ENCODE results near the gene YPEL3. TPM values are rescaled to one million over a fixed set of nuclear protein-coding genes. Genes with fewer than 3 reads are reported as not detected.
"Not testable (repeated sequence)": the region's sequence is repeated elsewhere in the genome, so short reads cannot be mapped to it uniquely, and the experiment has no call there.

The YPEL3 gene
- total RNA-seq, 4 donors from 2014 or later = 81.9 to 197 (median 122) TPM

- H3K27me3 ChIP-seq = no peaks in the 10 kb centered on the region
- no peaks in the 10 kb centered on the region for H3K9me3 ChIP-seq
- no peak overlapping the region for H3K4me3 ChIP-seq
- WGBS, 2 donors = 46 to 50% methylated on average over 11 of the region's 11 CpGs
- no peak for DNase-seq (ENCODE audit: low spot score in 2 of 2)
- H3K27ac ChIP-seq = peak overlapping the region in 2 of 4 donors; percentile 34 to 39
- H3K36me3 ChIP-seq = no peaks in the 10 kb centered on the region
- TF ChIP-seq, protein P1, sequence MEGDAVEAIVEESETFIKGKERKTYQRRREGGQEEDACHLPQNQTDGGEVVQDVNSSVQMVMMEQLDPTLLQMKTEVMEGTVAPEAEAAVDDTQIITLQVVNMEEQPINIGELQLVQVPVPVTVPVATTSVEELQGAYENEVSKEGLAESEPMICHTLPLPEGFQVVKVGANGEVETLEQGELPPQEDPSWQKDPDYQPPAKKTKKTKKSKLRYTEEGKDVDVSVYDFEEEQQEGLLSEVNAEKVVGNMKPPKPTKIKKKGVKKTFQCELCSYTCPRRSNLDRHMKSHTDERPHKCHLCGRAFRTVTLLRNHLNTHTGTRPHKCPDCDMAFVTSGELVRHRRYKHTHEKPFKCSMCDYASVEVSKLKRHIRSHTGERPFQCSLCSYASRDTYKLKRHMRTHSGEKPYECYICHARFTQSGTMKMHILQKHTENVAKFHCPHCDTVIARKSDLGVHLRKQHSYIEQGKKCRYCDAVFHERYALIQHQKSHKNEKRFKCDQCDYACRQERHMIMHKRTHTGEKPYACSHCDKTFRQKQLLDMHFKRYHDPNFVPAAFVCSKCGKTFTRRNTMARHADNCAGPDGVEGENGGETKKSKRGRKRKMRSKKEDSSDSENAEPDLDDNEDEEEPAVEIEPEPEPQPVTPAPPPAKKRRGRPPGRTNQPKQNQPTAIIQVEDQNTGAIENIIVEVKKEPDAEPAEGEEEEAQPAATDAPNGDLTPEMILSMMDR (IDR thresholded peaks at IDR 0.05) = no peak
- TF ChIP-seq POLR2A (IDR thresholded peaks at IDR 0.05) (no peak), EP300 (IDR thresholded peaks at IDR 0.05) (peak in 1 of 2 donors; percentile 52)
- H3K4me1 ChIP-seq = peaks cover 0 to 5% (median 0%) of the 10 kb centered on the region in 4 donors
Observed at GRCh38 chr16:30136971-30137605, 41.1 kb upstream of the YPEL3 start.

- TF ChIP-seq, protein P1 (IDR thresholded peaks at IDR 0.05) = no peak
- 61 to 62% methylated on average over 3 of the region's 3 CpGs for WGBS, 2 donors
Observed at GRCh38 chr16:30132591-30132990, 36.6 kb upstream of the YPEL3 start.

GRCh38 chr16:30131869-30132475, 36.0 kb upstream of the YPEL3 start:
- Histone ChIP-seq H3K36me3 (no peaks in the 10 kb centered on the region), H3K9me3 (no peaks in the 10 kb centered on the region), H3K27me3 (no peaks in the 10 kb centered on the region), H3K27ac (no peak overlapping the region), H3K4me1 (no peaks in the 10 kb centered on the region), H3K4me3 (no peak overlapping the region)
- WGBS, 2 donors = 62 to 64% methylated on average over 4 of the region's 4 CpGs
- no peak for DNase-seq (ENCODE audit: low spot score in 2 of 2)
- TF ChIP-seq EP300 (IDR thresholded peaks at IDR 0.05) (no peak), POLR2A (IDR thresholded peaks at IDR 0.05) (no peak)
- TF ChIP-seq, protein P1 (IDR thresholded peaks at IDR 0.05) = no peak

More at GRCh38 chr16:30132591-30132990, 36.6 kb upstream of the YPEL3 start:
- no peak overlapping the region for H3K4me3 ChIP-seq
- H3K36me3 ChIP-seq = no peaks in the 10 kb centered on the region
- H3K27me3 ChIP-seq = no peaks in the 10 kb centered on the region
- H3K4me1 ChIP-seq = peaks cover 0 to under 1% (median 0%) of the 10 kb centered on the region in 4 donors
- H3K27ac ChIP-seq = no peak overlapping the region
- DNase-seq (ENCODE audit: low spot score in 2 of 2) = no peak
- H3K9me3 ChIP-seq = no peaks in the 10 kb centered on the region

GRCh38 chr16:30127993-30128392, 32.0 kb upstream of the YPEL3 start:
- no peak overlapping the region for H3K27ac ChIP-seq
- H3K9me3 ChIP-seq = no peaks in the 10 kb centered on the region
- 67 to 79% methylated on average over 1 of the region's 1 CpG for whole genome bisulfite sequencing, 2 donors
- DNase-seq (ENCODE audit: low spot score in 2 of 2) = no peak
- peaks cover 0 to 15% (median 9%) of the 10 kb centered on the region in 4 donors for H3K4me1 ChIP-seq
- H3K4me3 ChIP-seq = no peak overlapping the region
- H3K36me3 ChIP-seq = no peaks in the 10 kb centered on the region
- TF ChIP-seq POLR2A (IDR thresholded peaks at IDR 0.05) = no peak
- no peak for TF ChIP-seq EP300 (IDR thresholded peaks at IDR 0.05)
- H3K27me3 ChIP-seq = no peaks in the 10 kb centered on the region

- H3K36me3 ChIP-seq; H3K27ac ChIP-seq; H3K4me3 ChIP-seq; DNase-seq (ENCODE audit: low spot score in 2 of 2); H3K9me3 ChIP-seq; H3K27me3 ChIP-seq: not testable (repeated sequence)
- peaks cover 0 to 26% (median 21%) of the 10 kb centered on the region in 4 donors for H3K4me1 ChIP-seq
- 89 to 95% methylated on average over 9 of the region's 9 CpGs for WGBS, 2 donors
Observed at GRCh38 chr16:30125690-30126089, 29.7 kb upstream of the YPEL3 start.

GRCh38 chr16:30124985-30125379, 29.0 kb upstream of the YPEL3 start:
- Histone ChIP-seq H3K27ac (peak overlapping the region in 2 of 4 donors; percentile 91 to 92), H3K4me1 (peaks cover 0 to 26% (median 21%) of the 10 kb centered on the region in 4 donors), H3K36me3 (peaks cover 0 to 5% (median 0%) of the 10 kb centered on the region in 3 donors), H3K4me3 (no peak overlapping the region), H3K27me3 (no peaks in the 10 kb centered on the region), H3K9me3 (no peaks in the 10 kb centered on the region)
- 91 to 94% methylated on average over 4 of the region's 4 CpGs for WGBS, 2 donors
- DNase-seq (ENCODE audit: low spot score in 2 of 2) = no peak
- TF ChIP-seq, protein P1 (IDR thresholded peaks at IDR 0.05) = no peak
- no peak for TF ChIP-seq POLR2A (IDR thresholded peaks at IDR 0.05)
- no peak for TF ChIP-seq EP300 (IDR thresholded peaks at IDR 0.05)
